Measurements from ENCODE around the gene KRTAP10-6. TPM values are rescaled to one million over a fixed set of nuclear protein-coding genes. Genes with fewer than 3 reads are reported as not detected.

The KRTAP10-6 gene
- total RNA-seq, 2 experiments from 2014 or later = not detected

GRCh38 chr21:44572959-44573583 lies 19.2 kb downstream of the KRTAP10-6 start:
- intact Hi-C loops (cut with micrococcal nuclease; ENCODE audit: unreplicated experiment) = no loop called here
- H3K36me3 ChIP-seq (ENCODE audit: insufficient read depth, low read length) = no peaks in the 10 kb centered on the region
- no peaks in the 10 kb centered on the region for H3K9me2 ChIP-seq (ENCODE audit: insufficient read depth, low read length)
- POLR2A ChIA-PET = interaction anchor here (0.7 kb wide), 1 partner anchor 55 kb away, joined by 4 read pairs; no protein-coding TSS in a partner anchor
- TF ChIP-seq CTCF (conservative IDR thresholded peaks at IDR 0.05; ENCODE audit: low read length) (no peak), EZH2phosphoT487 (IDR thresholded peaks at IDR 0.05; ENCODE audit: borderline replicate concordance, low read depth, low read length) (no peak)
- no peak for DNase-seq (ENCODE audit: low spot score)
- no peaks in the 10 kb centered on the region for H3K9me3 ChIP-seq (ENCODE audit: low read length)
- H3K4me3 ChIP-seq (ENCODE audit: low read depth, low read length, poor library complexity, severe bottlenecking) = no peak overlapping the region
- BruUV-seq (replicated peaks) = no TSS peak
- no peak overlapping the region for H3K4me2 ChIP-seq (ENCODE audit: low read length)
- H3K79me2 ChIP-seq (ENCODE audit: insufficient read depth, low read depth, low read length) = no peaks in the 10 kb centered on the region
- no peaks in the 10 kb centered on the region for H3K4me1 ChIP-seq (ENCODE audit: insufficient read depth, low read length, poor library complexity, severe bottlenecking)
- no peaks in the 10 kb centered on the region for H4K20me1 ChIP-seq (ENCODE audit: insufficient read depth, low read length)
- no peak overlapping the region for H3K27ac ChIP-seq (ENCODE audit: low read depth, low read length, poor library complexity, severe bottlenecking)
- H2AFZ ChIP-seq (ENCODE audit: low read length) = no peak overlapping the region
- CTCF ChIA-PET (ENCODE audit: unreplicated experiment) = no interaction called here

- Histone ChIP-seq H2AFZ (ENCODE audit: low read length) (no peak overlapping the region), H3K4me3 (ENCODE audit: low read depth, low read length, poor library complexity, severe bottlenecking) (no peak overlapping the region), H3K4me1 (ENCODE audit: insufficient read depth, low read length, poor library complexity, severe bottlenecking) (no peaks in the 10 kb centered on the region), H3K36me3 (ENCODE audit: insufficient read depth, low read length) (no peaks in the 10 kb centered on the region), H3K4me2 (ENCODE audit: low read length) (no peak overlapping the region), H3K27ac (ENCODE audit: low read depth, low read length, poor library complexity, severe bottlenecking) (no peak overlapping the region), H3K9me3 (ENCODE audit: low read length) (no peaks in the 10 kb centered on the region), H4K20me1 (ENCODE audit: insufficient read depth, low read length) (no peaks in the 10 kb centered on the region), H3K79me2 (ENCODE audit: insufficient read depth, low read depth, low read length) (no peaks in the 10 kb centered on the region), H3K9me2 (ENCODE audit: insufficient read depth, low read length) (no peaks in the 10 kb centered on the region)
- CTCF ChIA-PET (ENCODE audit: unreplicated experiment) = no interaction called here
- POLR2A ChIA-PET = interaction anchor here (0.7 kb wide), 1 partner anchor 54 kb away, joined by 4 read pairs; no protein-coding TSS in a partner anchor
- intact Hi-C loops (cut with micrococcal nuclease; ENCODE audit: unreplicated experiment) = no loop called here
- DNase-seq (ENCODE audit: low spot score) = no peak
- no peak for TF ChIP-seq CTCF (conservative IDR thresholded peaks at IDR 0.05; ENCODE audit: low read length)
- no peak for TF ChIP-seq EZH2phosphoT487 (IDR thresholded peaks at IDR 0.05; ENCODE audit: borderline replicate concordance, low read depth, low read length)
- no TSS peak for BruUV-seq (replicated peaks)
These were observed 20.2 kb downstream of the KRTAP10-6 start for GRCh38 chr21:44571844-44572782.

Measured in OCI-LY7 (cell line).